COLO668 (cell line): ENCODE data around the gene DMBX1.

Source experiments
- DNase-seq: peaks from one replicate; lab custom pipeline; 2025; ENCODE audit not compliant: unreplicated experiment; lab: John Stamatoyannopoulos, UW

Gene DMBX1

DNA sequence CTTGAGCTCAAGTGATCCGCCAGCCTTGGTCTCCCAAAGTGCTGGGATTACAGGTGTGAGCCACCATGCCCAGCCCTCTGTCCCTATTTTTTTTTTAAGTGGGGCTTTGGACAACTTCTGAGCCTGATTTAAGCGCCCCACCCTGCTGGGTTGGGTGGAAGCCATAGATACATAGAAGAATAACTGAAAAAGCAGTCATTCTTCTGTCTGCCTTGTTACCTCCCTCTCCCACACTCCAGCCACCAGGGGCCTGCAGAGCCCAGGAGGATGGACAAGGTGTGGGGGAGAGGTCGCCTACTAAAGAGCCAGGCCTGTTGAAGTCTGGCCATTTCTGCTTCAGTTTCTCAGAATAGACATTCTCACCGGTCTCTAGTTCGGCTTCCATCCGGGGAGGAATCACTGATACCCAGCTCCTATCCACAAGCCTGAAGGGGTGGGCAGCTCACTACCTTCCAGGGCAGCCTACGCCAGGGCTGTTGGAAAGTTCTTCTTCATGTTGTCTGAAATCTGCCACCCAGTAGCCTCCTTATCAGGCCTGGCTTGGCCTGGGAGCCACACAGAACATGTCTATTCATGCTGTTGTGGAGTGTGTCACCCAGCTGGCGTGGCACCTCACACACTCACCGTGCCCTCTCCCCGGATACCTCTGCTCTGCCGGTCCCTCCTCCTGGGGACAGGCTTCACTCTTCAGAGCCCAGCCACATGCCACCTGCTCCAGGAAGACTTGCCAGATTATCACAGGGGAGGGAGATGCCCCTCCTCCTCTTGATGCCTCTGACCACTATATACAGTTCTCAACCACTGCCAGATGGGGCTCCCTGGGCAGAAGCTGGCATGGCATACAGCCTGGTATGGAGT lies 34.1 kb downstream of the DMBX1 start:
- peak; percentile 31 for DNase-seq

DNA sequence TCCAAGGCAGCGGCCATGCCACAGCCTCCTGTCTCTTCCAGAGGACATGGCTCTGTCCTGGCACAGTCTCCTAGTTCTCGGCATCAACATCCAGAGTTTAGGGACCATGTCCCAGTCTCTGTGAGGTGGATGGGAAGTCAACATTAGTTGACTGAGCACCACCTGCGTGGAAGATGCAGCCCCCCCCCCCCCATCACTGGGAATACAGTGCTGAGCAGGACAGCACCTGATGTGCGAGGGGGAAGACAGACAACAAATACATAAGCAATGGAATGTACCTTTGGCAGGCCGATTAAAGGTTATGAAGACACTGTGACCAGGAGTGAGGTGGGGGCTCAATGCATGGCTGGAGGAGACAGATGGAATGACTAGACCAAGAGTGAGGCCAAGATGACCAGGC lies 35.2 kb downstream of the DMBX1 start:
- no peak for DNase-seq

DNA sequence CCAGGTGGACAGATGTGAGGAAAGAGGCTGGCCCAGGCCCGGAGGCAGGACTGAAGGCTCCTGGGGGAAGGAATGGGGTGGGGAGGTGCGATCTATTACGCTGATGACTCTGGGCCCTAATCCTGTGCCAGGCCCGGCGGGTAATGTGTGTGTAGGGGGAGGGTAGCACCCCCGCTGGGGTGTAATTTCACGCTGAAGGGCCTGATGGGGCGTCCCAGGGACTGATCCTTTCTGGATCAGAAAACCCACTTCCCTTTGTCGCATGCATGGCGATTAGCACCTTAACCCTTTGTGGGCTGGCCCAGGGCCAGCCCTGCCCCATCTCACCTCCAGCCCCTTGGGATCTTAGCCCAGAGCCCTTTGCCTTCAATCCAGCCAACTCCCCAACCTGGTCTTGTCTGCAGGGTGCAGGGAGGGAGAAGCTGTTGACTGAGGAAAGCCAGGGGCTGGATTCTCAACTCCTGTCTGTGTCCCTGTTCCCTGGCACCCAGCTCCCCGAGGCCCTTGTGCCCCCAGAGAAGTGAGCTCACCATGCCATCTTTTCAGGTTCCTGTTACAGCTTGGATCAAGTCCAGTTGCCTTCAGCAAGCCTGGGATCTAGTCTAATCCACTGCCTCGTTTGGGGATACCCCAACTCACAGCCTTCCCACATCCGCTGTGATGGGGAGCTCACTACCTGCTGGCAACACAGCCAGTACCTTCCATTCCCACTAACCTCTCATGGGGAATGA lies 35.8 kb downstream of the DMBX1 start:
- DNase-seq: no peak

GRCh38 chr1:46526013-46526690 lies 36.5 kb downstream of the DMBX1 start:
- no peak for DNase-seq

DNA sequence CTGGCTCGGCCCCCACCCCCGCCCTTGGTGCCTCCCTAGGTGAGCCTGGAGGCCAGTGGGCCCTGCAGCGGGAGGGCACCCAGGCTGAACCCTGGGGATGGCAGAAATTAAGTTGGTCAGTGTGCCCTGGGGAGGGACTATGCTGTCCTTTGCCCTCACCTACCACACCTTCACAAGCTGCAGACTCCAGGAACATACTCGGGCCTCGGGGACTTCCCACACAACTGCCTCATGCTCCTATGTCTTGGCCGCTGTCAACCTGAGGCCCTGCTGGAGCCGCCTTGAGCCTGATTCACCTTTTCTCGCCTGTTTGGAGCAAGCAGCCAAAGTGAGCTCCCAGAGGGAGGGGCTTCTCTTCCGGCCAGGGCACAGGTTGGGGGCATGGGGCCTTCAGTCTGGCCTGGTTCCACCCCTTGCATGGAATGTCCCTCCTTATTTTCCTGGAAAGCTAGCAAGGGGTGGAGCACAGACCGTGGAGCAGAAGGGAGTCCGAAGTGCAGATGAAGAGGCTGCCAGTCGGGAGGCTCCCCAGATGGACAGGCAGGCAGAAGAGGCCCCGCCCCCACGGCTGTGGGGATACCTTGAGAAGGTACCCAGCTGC lies 37.2 kb downstream of the DMBX1 start:
- DNase-seq: no peak

DNA sequence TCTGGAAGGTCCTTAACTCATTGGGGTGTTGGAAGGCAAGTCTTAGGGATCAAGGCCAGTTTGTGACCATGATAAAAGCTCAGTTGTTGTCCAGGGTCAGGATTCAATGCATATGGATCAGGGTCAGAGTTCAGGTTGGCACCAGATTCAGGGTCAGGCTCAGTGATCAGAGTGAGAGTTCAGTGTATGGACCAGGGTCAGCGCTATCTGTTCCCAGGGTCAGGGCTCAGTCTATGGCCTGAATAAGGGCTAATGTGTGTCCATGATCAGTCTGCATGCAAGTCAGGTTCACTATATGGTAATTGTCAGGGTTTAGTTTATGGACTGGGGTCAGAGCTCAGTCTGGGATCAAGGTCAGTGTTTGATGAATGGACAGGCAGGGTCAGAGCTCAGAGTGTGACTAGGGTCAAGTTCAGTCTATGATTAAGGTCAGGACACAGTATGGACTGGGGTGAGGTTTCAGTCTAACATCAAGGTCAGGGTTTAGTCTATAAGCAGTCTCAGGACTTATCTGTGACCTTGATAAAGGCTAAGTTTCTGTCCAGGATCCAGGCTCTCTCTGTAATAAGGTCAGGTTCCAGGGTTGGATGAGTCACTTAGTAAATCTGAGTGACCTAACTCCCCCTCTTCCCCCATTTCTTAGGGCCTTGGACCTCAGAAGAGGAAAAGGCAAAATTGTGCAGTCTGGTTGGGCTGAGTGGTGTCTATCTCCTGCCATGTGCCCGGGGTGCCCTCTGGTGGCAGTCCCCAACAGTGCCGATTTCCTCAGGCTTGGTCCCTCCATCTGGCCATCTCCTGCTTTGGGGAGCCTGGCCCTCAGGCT lies 38.0 kb downstream of the DMBX1 start:
- peak; percentile 86 for DNase-seq

DNA sequence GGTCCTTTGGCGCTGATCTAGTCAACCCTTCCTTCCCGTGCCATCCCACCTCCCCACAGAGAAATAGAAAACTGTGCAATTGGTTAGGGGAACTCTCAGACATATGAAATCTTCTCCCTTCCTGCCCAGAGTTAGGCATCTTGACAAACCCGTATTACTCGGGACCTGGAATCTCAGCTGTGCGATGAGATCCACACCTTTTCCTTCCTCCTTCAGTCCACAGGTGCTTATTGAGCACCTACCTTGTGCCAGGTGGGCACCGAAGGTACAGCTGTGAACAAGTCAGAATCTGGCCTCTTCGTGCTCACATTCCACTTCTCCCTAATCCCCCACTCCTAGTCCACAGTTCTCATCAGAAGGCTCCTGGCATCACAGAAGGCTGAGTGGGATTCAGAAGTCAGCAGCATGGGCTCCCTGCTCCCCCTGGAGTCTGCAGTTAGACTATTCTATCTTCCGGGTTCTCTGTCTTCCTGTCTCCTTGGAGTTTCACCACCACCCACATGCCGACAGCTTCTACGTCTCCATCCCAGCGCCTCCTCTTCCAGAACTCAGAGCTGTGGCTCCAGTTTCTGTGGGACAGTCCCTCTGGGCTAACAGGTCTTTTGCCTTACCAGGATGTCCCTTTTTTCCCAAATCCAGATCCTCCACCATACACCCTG lies 38.8 kb downstream of the DMBX1 start:
- DNase-seq: no peak

DNA sequence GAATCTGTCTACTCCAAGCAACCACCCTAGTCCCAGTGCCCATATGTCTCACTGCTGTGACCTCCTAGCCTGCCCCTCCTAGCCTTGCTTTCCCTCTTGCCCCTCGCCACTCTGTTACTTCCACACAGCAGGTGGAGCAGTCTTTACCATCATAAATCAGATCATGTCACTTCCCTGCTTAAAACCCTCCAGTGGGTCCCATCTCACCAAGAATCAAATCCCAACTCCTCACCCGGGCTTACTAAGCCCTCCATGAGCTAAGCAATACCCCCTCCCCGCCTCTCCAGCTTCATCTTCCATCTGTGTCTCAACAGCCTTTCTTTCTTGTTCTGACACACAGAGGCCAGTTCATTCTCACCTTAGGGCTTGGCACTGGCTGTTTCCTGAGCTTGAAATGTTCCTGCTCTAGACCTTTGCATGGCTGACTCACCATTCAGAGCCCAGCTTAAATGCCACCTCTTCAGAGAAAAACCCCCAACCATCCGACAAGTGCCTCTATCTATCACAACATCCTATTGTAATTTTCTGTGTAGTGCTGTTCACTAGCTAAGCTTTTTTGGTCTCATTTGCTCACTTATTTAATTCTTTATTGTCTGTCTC lies 39.5 kb downstream of the DMBX1 start:
- no peak for DNase-seq

DNA sequence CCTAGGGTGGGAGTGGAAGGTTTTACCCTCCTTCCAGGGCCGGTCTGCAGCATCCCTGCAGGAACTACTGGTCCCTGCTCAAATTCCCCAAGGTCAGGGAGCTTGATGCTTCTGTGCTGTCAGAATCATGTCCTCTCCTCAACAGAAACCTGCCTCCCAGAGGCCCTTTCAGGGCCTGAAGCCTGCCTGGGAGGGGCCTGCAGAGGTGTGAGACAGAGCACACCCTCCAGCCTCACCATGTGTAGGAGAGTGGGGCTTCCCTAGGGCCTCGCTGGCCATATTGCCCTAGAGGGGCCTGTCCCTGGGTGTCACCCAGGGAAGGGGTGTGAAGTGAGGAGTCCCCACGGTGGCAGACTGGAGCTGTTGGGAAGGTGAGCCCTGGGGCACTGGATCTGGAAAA lies 40.7 kb downstream of the DMBX1 start:
- DNase-seq: no peak

- DNase-seq: no peak
These were observed 41.3 kb downstream of the DMBX1 start for GRCh38 chr1:46530791-46531409.

DNA sequence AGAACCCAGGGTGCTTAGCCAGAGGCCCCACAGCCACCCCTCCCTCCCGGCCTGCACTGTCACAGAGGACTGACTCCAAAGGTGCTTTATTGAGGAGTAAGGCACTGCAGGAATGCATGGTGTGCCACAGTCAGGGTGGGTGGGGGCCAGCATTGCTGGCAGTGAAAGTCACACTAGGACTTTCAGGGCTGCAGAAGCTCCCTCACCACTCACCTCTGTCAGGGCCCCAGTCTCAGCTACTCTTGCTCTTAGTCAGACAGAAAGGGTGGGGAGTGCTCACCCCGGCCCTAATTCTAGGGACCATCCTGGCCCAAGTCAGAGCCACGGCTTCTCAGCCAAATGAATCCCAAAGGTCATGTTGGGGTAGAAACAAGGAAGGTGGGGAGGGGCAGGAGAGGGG lies 42.5 kb downstream of the DMBX1 start:
- DNase-seq: no peak

DNA sequence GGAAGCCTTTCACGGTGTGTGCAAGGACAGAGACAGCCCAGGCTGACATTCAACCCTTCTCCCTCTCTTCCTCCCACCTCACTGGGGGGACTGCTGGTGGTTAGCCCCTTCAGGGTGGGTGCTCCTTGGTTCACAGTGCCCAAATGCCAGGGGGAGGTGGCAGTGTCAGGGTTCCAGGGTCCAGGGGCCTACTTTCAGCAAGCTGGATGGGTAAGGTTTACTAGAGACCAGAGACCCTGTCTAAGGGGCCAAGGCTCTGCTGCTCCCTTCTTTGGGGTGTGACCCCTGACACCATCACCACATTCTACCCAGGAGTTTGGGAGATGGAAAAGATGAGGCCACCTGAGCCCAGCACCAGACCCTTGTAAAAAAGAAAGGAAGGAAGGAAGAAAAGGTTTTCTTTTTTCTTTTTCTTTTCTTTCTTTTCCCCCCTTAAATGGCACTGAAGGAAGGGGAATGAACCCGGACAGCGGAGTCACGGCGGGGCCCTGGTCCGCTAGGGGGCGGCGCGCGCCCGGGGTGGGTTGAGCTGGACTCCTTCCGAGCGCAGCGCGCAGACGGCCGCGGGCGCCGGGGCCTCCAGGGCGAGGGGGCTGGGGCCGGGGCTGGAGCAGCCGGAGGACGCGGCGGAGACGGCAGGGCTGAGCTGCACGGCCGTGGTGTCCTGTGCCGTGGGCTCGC lies 43.0 kb downstream of the DMBX1 start:
- peak; percentile 86 for DNase-seq

DNA sequence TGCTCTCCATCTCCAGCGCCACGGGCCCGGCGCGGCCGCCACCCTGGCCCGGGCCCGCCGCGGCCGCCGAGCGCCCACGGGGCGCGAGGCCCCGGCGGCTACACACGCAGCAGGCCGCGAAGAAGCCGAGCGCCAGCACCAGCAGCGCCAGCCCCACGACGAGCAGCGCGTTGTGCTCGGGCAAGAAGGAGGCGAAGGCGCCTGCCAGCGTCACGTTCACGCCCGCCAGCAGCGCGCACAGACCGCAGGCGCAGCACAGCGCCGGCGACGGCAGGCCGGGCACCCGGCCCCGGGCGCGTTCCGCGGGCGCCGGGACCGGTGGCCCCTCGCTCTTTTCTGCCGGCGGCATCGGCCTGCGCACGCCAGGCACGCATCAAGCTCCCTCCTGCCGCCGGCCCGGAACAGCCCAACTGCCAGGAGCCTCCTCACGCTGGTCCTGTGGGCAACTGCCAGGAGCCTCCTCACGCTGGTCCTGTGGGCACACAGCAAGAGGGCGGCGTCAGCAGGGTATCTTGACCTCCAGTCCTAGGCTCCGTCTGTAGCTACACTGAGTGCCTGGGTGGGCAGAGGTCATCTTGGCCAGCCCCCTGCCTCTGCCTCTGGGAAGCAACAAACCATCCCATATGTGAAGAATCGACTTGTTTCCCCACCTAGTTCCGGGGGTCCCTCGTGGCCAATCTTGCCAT lies 43.7 kb downstream of the DMBX1 start:
- DNase-seq: peak; percentile 72

GRCh38 chr1:46535063-46535462 lies 45.4 kb downstream of the DMBX1 start:
- DNase-seq: peak; percentile 65

- DNase-seq: no peak
These were observed 46.9 kb downstream of the DMBX1 start for GRCh38 chr1:46536527-46536926.

GRCh38 chr1:46537651-46538050 lies 48.0 kb downstream of the DMBX1 start:
- DNase-seq: no peak

GRCh38 chr1:46538147-46538546 lies 48.5 kb downstream of the DMBX1 start:
- no peak for DNase-seq
